Stomach (tissue), 19 donors: ENCODE measurements around the gene TMOD3. TPM values are rescaled to one million over a fixed set of nuclear protein-coding genes. Genes with fewer than 3 reads are reported as not detected.

Source experiments
- DNase-seq, 2 donors: peaks; one replicate each; pipeline versions ENCODE4 v3.0.0 to v3.0.0-alpha.2; 2013 to 2019
- H3K27ac ChIP-seq, 5 donors: fragments of 200-600 bp in 4 of 5; sonication (generic) in 4 of 5; one replicate each; pipeline ENCODE4 v1.5.1; 2013 to 2019; ENCODE audit warnings: mild to moderate bottlenecking in 1 of 5, moderate library complexity in 1 of 5
- H3K27me3 ChIP-seq, 3 donors: fragments of 200-600 bp; sonication (generic); one replicate each; pipeline ENCODE4 v1.5.1; 2017 to 2019; ENCODE audit warnings: mixed run types in 1 of 3
- H3K36me3 ChIP-seq, 4 donors: fragments of 200-600 bp; sonication (generic); 1 replicate in 3 of 4; 2 replicates in 1 of 4; pipeline ENCODE4 v1.5.1; 2016 to 2019
- H3K4me1 ChIP-seq, 4 donors: fragments of 200-600 bp; sonication (generic); one replicate each; pipeline ENCODE4 v1.5.1; 2016 to 2019
- H3K4me3 ChIP-seq, 4 donors: fragments of 200-600 bp; sonication (generic) in 3 of 4; one replicate each; pipeline ENCODE4 v1.5.1; 2016 to 2019; ENCODE audit warnings: mild to moderate bottlenecking in 1 of 4
- H3K9me3 ChIP-seq, 4 donors: fragments of 200-600 bp; sonication (generic); one replicate each; pipeline ENCODE4 v1.5.1; 2016 to 2019
- CTCF ChIP-seq, 7 experiments: fragments of 450-650 bp in 4 of 7; fragments of 200-600 bp in 3 of 7; sonication (generic) in 3 of 7; IDR thresholded peaks; one replicate each; pipeline ENCODE4 v1.5.1; 2016 to 2019; ENCODE audit warnings: antibody characterized with exemption in 7 of 7, control low read depth in 2 of 7, mild to moderate bottlenecking in 1 of 7
- EP300 ChIP-seq: sonication (generic); formaldehyde crosslinking; IDR thresholded peaks from one replicate; pipeline ENCODE4 v1.6.1; 2017; ENCODE audit warnings: antibody characterized with exemption
- POLR2A ChIP-seq, 4 donors: fragments of 450-650 bp; IDR thresholded peaks; one replicate each; pipeline ENCODE4 v1.6.1; 2016; ENCODE audit warnings: antibody characterized with exemption in 4 of 4, control low read depth in 2 of 4, mild to moderate bottlenecking in 1 of 4, moderate library complexity in 1 of 4
- POLR2AphosphoS5 ChIP-seq, 3 donors: sonication (generic); formaldehyde crosslinking; IDR thresholded peaks; one replicate each; pipeline ENCODE4 v1.6.1; 2016; ENCODE audit warnings: antibody characterized with exemption in 3 of 3
- WGBS, 5 donors: extraction: QIAGEN DNeasy Blood & Tissue Kit in 3 of 5; methylation state at CpG; one replicate each; pipeline versions ENCODE4 v1.1.5 to v1.1.7; 2013 to 2018; 5-methylcytosine and 5-hydroxymethylcytosine counted together
- intact Hi-C: fragments of 100-400 bp; cut with DNase I; formaldehyde crosslinking; loops from one replicate; pipeline ENCODE4 v1.15.1; 2023; ENCODE audit warnings: low total_unique reads
- long read RNA-seq, 10 donors: transcript quantifications; one replicate each; lab custom pipeline, GENCODE V29; 2026
- polyA plus RNA-seq, 3 donors: library from polyadenylated mRNA; stranded (reverse); fragments of 200-250 nt; gene quantifications; one replicate each; pipeline ENCODE4 v1.2.3, GENCODE V29; 2013
- total RNA-seq, 5 donors: library from RNA; depleted of rRNA; stranded (reverse); fragments of >200 nt; gene quantifications; one replicate each; pipeline versions ENCODE4 v1.1.0 to v1.2.3, GENCODE V29; 2014 to 2016
- donor health status: healthy with polysubstance abuse.
- donor health status: Bipolar disorder and iron deficiency.
- donor health status: healthy.

TMOD3 gene
- total RNA-seq, result 10 to 100 TPM; 12.1 to 64.3 (median 28.8) TPM
- 10 to 100 TPM; 10.1 to 14.5 (median 11.4) TPM for polyA plus RNA-seq
- long read RNA-seq, donor 1, full-length matches to known transcripts, result 4 of 4 reads
- long read RNA-seq, donor 1, partial matches to known transcripts, result 0 of 4 reads
- long read RNA-seq, donor 1, other reads (novel, unspliced or antisense), result 0 of 4 reads
- long read RNA-seq, donor 2, full-length matches to known transcripts, result 9 of 15 reads
- long read RNA-seq, donor 2, partial matches to known transcripts, result 0 of 15 reads
- long read RNA-seq, donor 2, other reads (novel, unspliced or antisense), result 6 of 15 reads
- long read RNA-seq, donor 3, full-length matches to known transcripts, result 5 of 25 reads
- long read RNA-seq, donor 3, partial matches to known transcripts, result 20 of 25 reads
- long read RNA-seq, donor 3, other reads (novel, unspliced or antisense), result 0 of 25 reads
- long read RNA-seq, donor 4, result 0 reads
- long read RNA-seq, donor 5, full-length matches to known transcripts, result 12 of 38 reads
- long read RNA-seq, donor 5, partial matches to known transcripts, result 26 of 38 reads
- long read RNA-seq, donor 5, other reads (novel, unspliced or antisense), result 0 of 38 reads
- long read RNA-seq, donor 6, full-length matches to known transcripts, result 25 of 36 reads
- long read RNA-seq, donor 6, partial matches to known transcripts, result 11 of 36 reads
- long read RNA-seq, donor 6, other reads (novel, unspliced or antisense), result 0 of 36 reads
- long read RNA-seq, donor 7, full-length matches to known transcripts, result 4 of 9 reads
- long read RNA-seq, donor 7, partial matches to known transcripts, result 5 of 9 reads
- long read RNA-seq, donor 7, other reads (novel, unspliced or antisense), result 0 of 9 reads
- long read RNA-seq, donor 8, full-length matches to known transcripts, result 5 of 16 reads
- long read RNA-seq, donor 8, partial matches to known transcripts, result 11 of 16 reads
- long read RNA-seq, donor 8, other reads (novel, unspliced or antisense), result 0 of 16 reads
- long read RNA-seq, donor 9, full-length matches to known transcripts, result 5 of 53 reads
- long read RNA-seq, donor 9, partial matches to known transcripts, result 48 of 53 reads
- long read RNA-seq, donor 9, other reads (novel, unspliced or antisense), result 0 of 53 reads
- long read RNA-seq, donor 10, full-length matches to known transcripts, result 2 of 2 reads
- long read RNA-seq, donor 10, partial matches to known transcripts, result 0 of 2 reads
- long read RNA-seq, donor 10, other reads (novel, unspliced or antisense), result 0 of 2 reads

DNA sequence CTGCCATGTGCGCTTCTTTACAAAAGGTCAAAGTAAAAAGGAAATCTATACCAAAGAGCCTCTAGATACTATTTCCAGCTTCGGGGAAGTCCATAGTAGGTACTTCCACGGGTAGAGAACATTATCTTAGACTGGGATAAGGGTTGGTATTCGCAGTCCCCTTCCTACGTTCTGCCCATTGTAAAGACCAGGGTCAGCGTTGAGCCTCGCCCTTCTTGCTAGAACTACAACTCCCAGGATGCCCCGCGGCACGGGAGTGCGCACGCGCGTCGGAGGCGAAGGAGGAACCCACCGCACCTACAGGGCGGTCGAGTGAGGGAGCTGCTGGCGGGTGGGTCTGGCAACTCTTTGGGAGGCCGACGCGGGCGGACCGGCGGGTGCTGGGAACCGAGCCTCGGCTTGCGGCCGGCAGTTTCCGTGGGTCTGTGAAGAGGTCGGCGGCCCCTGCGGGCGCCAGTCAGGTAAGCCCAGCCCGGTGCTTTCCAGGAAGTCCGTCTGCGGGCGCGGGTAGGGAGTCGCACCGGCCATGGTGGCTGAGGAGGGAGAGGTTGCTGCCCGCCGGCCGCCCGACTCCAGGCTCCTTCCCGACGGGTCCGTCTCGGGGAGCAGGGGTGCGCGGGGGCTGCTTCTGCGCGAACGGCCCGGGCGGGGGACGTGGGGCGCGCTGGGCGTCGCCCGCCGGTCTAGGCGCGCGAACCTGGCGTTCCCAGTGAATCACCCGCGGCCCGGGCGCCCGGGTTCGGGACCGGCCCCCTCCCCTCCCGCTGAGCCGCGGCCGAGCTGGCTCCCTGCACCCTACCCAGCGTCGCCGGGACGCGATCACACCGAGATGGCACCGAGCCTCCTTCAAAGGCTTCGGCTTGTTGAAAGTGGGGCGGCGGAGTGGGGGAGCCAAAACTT is at the start of gene TMOD3:
Gene TMOD3, plus strand, starts transcription at position 278 of the 900 bp plus-strand sequence. CDS start 33,232 bp downstream, outside the sequence.
- TF ChIP-seq EP300 (no peak), POLR2AphosphoS5 (IDR thresholded peaks at IDR 0.05) (peak; percentile 89 to 99 (median 98)), CTCF (IDR thresholded peaks at IDR 0.05) (peak in 1 of 7 experiments; percentile 8), POLR2A (IDR thresholded peaks at IDR 0.05) (peak in 2 of 4 donors; percentile 71 to 75)
- Histone ChIP-seq H3K9me3 (no peaks in the 10 kb centered on the region), H3K27me3 (no peaks in the 10 kb centered on the region), H3K4me1 (peaks cover 21 to 45% (median 33%) of the 10 kb centered on the region in 4 donors), H3K27ac (peak within 1 kb of the TSS; percentile 94 to 99 (median 96)), H3K36me3 (no peaks in the 10 kb centered on the region), H3K4me3 (peak within 1 kb of the TSS; percentile 76 to 98 (median 92))
- WGBS, 5 donors, result 1 to 5% (median 2%) methylated on average over 28 to 89 of the region's 89 CpGs
- DNase-seq, result peak; percentile 94 to 97
- intact Hi-C loops, result no loop called here

DNA sequence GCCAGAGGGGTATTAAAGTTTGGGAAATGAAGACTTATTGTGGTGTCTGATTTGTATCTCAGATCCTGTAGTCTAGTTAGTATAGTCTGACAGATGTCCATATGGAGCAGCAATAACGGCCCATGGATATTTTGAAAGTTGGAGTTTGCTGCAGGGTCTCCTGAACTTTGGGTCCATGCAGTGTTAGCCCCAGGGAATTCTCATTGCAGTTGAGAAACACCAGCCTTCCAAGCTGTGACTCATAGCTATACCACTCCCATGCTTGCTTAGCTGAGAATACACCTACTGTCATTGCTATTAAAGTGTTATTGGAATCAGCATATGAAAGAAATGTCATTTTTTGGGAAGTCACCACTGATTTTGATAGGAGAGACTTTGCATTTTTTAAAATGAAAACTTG is 48.8 kb upstream of the TMOD3 start:
- WGBS, 5 donors, result 75 to 96% (median 88%) methylated on average over 1 of the region's 1 CpG
- H3K36me3 ChIP-seq, result peaks cover 6 to 36% (median 23%) of the 10 kb centered on the region in 4 donors

DNA sequence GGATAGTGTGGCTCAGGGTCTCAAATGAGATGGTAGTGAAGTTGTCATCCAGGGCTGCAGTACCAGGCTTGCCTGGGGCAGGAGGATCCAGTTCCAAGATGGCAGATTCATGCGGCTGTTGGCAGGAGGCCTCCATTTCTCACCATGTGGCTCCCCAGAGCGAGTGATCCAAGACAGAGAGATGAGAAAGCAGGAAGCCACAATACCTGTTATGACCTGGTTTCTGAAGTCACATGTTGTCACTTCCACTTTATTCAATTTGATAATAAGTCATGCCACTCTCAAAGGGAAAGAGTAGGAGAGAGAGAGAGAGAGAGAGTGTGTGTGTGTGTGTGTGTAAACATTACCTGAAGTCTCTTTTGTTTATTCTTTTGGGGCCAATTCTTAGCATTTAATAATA is 47.9 kb upstream of the TMOD3 start:
- Histone ChIP-seq H3K27ac (no peak overlapping the region), H3K4me3 (no peak overlapping the region), H3K9me3 (peaks cover 0 to 4% (median 0%) of the 10 kb centered on the region in 4 donors), H3K36me3 (peaks cover 6 to 38% (median 25%) of the 10 kb centered on the region in 4 donors), H3K4me1 (peaks cover 0 to 7% (median 2%) of the 10 kb centered on the region in 4 donors), H3K27me3 (no peaks in the 10 kb centered on the region)
- TF ChIP-seq EP300 (no peak), CTCF (IDR thresholded peaks at IDR 0.05) (no peak), POLR2AphosphoS5 (IDR thresholded peaks at IDR 0.05) (no peak), POLR2A (IDR thresholded peaks at IDR 0.05) (no peak)
- intact Hi-C loops, result no loop called here
- WGBS, 5 donors, result 46 to 94% (median 69%) methylated on average over 2 of the region's 2 CpGs
- DNase-seq, result no peak

More for the DNA sequence above, 48.8 kb upstream of the TMOD3 start:
- H3K9me3 ChIP-seq, result peaks cover 0 to 4% (median 0%) of the 10 kb centered on the region in 4 donors
- TF ChIP-seq POLR2AphosphoS5 (IDR thresholded peaks at IDR 0.05) (no peak), CTCF (IDR thresholded peaks at IDR 0.05) (no peak), POLR2A (IDR thresholded peaks at IDR 0.05) (no peak), EP300 (no peak)
- no peaks in the 10 kb centered on the region for H3K27me3 ChIP-seq
- intact Hi-C loops, result no loop called here
- H3K27ac ChIP-seq, result no peak overlapping the region
- no peak for DNase-seq
- H3K4me3 ChIP-seq, result no peak overlapping the region
- H3K4me1 ChIP-seq, result peaks cover 0 to 14% (median 7%) of the 10 kb centered on the region in 4 donors
